ENCODE measurements around the gene SRGAP1.
"Not testable (repeated sequence)": the region's sequence is repeated elsewhere in the genome, so short reads cannot be mapped to it uniquely, and the experiment has no call there.

The SRGAP1 gene

DNA sequence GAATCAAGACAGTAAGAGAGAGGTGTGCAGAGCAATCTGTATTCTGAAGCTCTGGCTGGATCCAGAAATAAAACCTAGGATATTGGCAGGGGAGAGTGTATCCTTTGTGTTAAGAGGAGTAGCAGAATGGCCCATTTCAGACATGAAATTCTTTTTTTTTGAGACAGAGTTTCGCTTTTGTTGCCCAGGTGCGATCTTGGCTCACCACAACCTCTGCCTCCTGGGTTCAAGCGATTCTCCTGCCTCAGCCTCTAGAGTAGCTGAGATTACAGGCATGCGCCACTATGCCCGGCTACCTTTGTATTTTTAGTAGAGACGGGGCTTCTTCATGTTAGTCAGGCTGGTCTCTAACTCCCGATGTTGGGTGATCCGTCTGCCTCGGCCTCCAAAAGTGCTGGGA is 6.1 kb upstream of the SRGAP1 start:
- no peak for DNase-seq (ENCODE audit: low read depth)

DNA sequence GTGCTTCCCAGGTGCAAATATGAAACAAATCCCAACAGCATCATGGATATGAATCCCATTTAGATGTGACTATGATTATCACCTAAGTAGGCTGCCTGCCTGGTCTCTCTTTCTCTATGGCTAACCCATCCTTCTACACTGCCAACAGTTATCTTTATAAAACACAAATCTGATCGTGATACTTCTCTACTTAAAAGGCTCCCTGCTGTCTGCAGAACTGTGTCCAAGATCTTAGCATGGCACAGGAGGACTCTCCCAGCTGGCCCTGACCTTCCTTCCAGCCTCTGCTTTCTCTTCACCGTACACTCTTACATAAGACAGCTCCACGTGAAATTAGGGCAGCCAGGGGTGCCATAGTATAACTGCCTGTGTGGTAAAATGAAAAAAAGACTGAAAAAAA is 3.5 kb upstream of the SRGAP1 start:
- DNase-seq (ENCODE audit: low read depth) = no peak

DNA sequence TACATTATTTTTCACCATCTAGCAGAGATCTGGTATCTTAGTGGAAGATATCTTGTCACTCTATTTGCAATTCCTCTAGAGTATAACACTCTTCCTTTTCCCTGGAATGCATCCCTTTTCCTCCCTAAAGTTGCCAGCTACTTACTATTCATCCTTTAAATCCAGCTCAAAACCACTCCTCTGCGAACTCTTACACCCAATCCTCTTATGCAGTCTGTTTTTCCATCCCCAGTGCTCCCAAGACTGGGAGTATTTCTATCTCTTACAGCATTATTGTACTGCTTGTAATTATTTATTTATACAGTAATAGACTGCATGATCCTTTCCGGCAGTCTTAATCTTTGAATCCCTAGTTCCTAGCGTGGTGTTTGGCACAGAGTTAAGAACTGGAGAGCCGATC is 2.9 kb upstream of the SRGAP1 start:
- DNase-seq (ENCODE audit: low read depth) = no peak

DNA sequence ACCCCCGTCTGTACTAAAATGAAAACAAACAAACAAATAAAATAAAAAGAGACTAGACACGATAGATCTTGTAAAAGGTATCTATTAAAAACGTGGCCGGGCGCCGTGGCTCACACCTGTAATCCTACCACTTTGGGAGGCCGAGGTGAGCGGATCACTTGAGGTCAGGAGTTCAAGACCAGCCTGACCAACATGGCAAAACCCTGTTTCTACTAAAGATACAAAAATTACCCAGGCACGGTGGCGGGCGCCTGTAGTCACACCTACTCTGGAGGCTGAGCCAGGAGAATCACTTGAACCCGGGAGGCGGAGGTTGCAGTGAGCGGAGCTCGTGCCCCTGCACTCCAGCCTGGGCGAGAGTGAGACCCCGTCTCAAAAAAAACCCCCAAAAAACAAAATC is 1.8 kb upstream of the SRGAP1 start:
- not testable (repeated sequence) for DNase-seq (ENCODE audit: low read depth)

DNA sequence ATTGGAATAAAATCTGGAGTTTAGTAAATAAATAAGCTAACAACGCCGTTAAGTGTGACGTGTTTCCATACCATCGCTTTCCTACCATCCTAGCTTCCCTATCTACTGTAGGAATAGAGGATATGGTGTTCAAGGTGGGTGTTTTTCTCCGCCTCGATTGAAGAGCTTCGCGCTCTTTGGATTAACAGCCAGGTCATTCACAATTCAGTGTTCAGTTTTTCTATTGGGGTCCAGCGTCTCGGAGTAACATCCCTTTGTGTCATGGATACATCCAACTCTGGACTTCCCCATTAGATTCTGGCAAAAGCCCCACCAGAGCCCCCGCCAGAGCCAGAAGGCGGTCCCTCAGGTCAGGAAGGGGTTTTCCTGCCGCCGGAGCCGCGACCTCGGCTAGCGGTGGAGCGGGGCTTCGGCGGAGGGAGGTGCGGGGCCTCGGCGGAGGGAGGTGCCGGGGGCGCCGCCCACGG is 1.2 kb upstream of the SRGAP1 start:
- no peak for DNase-seq (ENCODE audit: low read depth)

DNA sequence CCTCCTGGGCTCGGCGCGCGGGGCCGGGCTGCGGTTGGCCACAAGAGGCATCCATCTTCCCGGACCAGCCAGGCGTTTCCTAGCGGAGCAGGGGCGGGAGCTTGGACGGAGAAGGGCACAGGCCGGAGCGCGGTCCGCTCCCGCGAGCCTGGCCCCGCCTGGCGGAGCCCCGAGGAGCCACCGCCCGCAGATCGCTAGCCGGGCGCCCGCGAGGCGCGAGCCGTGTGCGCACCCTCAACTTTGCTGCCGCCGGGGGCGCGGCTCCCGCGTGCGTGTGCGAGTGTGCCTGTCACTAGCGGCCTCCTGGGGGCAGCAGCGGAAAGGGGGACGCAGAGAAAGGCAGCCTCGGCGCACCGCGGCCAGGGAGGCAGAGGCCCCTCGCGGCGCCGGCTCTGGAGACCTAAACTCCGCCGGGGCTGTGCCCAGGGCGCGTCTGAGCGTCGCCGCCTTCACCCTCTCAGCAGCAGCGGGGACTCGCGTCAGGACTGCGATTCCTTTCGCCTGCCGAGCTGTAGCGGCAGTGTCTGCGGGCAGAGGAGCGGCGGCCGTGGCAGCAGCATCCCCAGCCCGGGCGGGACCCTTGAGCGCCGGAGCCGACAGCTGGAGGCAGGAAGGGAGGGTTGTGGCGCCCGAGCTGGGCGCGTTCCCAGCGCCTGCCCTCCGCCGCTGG is 644 bp upstream of the SRGAP1 start:
- DNase-seq (ENCODE audit: low read depth) = peak; percentile 38

DNA sequence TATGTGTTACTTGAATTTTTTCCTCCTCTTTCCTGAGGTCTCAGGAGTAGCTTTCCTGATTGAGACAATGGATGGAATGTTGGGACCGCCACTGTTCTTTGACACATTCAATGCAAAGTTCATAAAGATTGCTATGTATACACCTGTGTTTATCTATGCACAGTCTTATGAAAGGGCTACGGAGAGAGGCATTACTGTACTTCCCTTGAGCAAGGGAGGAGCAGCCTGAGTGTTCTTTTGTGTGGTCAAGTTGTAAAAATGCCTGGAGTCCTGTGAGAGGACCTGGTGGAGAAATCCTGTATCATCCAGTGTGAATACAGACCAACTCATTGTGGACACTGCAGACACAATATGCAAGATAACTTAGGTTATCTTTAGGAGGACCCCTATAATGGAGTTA is 1.2 kb downstream of the SRGAP1 start:
- no peak for DNase-seq (ENCODE audit: low read depth)

DNA sequence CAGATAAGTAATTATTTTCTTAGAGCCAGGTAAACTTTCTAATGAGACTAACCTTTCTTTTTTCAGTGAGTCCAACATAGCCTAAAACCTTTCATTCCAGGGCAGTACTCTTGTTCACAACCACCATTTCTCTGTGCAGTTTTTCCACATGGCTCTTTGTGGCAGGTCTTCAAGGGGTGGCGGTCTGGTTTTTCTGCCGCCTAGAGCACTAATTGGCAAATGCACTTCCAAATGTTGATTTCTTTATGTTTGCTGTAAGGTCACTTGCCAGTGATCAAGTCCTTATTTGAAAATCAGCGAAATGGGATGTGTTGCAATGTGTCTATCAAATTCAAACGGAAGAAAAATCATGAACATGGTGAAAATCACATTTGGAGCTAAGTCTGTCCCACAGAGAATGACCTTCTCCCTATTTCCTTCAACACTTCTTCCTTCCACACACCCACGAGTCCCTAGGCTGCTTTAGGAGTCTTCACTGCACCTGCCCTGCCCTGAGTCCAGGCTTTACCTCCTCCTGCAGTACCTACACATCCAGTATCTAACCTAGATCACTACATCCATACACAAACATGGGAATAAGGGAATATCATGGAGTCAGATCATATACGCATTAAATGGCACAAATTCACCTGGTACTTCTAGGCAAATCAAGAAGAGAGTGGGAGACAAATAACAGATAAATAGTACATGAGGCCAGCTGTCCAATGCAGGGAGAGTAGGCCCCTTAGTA is 1.9 kb downstream of the SRGAP1 start:
- DNase-seq (ENCODE audit: low read depth) = no peak

DNA sequence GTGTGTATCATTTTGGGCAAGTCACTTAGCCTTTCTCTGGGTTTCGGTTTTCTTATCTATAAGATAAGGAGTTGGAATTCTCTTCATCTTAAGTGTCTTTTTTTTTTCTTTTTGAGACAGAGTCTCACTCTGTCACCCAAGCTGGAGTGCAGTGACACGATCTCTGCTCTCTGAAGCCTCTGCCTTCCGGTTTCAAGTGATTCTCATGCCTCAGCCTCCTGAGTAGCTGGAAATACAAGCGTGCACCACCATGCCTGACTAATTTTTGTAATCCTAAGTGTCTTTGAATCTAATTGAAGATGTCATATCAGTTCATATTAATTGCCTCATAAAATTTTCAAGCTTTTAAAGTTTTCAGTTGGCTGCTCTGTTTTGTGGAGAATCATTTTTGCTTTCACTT is 4.0 kb downstream of the SRGAP1 start:
- DNase-seq (ENCODE audit: low read depth) = no peak

DNA sequence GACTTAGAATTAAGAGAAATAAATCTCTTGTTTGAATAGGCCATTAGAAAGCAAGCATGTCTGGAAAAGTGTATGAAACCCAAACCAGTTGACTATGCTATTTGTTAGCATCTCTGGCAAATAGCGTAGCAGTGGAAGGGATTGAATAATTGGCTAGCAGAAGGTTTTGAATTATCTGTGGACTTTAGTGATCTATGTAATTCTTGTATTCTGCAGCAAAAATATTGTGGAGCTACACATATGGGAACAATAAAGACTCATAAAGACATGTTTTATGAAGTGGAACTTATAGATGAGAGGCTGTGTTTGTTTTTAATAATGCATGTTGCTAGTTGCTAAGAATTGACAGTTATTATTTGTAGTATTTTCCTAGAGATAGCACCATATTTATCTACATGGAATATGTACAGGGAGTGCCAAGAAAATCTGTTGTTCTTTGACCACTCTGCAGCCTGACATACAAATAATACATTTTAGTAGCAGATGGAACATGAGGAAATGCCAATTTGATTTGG is 4.7 kb downstream of the SRGAP1 start:
- no peak for DNase-seq (ENCODE audit: low read depth)

DNA sequence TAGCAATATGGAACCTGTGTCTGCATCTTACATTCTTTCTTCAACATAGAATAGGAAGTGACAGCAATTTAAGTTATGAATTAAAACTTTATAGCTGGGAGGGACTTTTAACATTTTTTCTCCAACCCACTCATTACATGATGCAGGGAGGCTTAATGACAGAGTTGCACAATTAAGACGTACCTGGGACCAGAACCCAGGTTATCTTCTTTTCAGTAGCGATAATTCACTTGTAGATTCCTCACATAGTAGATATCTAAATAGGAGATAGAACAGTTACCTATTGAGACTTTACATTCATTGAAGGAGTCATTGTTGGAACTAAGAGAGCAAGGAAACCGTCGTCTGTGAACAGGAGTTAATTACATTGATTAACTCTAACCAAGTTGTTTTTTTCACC is 5.1 kb downstream of the SRGAP1 start:
- DNase-seq (ENCODE audit: low read depth) = no peak

DNA sequence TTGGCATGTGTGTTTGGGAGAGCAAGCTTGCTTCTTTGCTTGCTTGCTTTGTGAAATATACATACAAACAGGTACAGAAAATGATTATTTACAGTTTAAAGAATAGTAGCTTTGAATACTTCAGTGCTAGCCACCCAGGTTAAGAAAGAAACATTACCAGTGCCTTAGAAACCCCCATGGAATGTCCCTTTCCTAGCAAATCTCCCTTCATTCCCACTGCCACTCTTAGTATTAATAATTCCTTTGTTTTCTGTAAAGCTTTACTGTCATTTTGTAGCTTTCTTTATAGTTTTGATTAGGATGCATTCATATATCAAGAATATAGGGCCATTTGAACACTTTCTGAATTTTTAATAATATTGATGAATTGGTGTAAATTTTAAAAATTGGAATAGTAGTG is 9.5 kb downstream of the SRGAP1 start:
- DNase-seq (ENCODE audit: low read depth) = no peak

DNA sequence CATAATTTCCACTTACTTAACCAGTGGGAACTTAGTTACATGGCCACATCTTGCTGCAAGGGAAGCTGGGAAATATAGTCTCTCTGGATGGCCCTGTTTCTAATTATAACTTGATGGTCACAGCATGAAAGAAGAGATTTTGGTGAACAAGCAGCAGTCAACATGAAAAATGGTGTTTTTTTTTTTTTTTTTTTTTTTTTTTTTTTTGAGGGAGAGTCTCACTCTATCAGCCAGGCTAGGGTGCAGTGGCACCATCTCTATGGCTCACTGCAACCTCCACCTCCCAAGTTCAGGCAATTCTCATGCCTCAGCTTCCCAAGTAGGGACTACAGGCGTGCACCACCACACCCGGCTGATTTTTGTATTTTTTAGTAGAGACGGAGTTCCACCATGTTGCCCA is 10.8 kb downstream of the SRGAP1 start:
- no peak for DNase-seq (ENCODE audit: low read depth)

DNA sequence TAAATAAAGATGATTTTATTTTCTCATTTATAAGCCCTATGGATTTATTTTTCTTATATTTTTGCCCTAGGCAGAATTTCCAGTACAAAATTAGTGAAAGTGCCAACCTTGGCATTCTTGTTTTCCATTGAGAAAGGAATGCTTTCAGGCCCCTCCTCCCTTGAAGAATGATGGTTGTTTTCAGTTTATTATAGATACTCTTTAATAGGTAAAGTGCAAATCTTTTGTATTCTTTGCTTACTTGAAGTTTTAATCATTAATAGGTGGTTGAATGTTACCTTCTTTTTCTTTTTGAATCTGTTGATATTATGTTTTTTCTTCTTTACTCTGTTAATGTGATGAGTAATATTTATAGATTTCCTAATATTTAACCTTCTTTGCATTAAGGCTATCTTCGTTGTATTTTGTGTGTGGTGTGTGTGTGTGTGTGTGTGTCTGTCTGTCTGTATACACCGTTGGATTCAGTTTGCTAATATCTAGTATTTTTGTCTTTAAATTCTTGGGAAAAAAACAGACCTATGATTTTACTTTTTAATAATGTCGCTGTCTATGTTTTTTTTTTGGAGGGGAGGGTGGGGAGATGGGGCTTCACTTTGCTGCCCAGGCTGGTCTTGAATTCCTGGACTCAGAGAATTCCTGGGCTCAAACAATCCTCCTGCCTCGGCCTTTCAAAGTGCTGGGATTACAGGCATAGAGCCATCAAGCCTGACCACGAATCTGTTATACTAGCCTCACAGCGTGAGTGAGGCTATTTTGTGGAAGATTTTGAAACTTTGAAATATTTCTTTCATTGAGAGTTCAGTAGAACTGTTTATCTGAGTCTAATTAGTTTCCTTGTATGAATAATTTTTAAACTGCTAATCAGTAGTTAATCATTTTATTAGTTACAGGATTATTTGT is 13.5 kb downstream of the SRGAP1 start:
- no peak for DNase-seq (ENCODE audit: low read depth)

DNA sequence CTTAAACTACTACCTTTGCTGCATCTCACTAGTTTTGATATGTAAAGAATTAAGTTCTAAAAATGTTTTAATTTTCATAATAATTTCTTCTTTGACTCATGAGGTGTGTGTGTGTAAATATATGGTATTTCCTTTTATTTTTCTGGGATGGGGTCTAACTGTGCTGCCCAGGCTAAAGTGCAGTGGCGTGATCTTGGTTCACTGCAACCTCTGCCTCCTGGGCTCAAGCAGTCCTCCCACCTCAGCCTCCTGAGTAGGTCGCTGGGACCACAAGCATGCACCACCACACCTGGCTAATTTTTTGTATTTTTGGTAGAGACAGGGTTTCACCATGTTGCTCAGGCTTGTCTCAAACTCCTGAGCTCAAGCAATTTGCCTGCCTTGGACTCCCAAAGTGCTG is 15.4 kb downstream of the SRGAP1 start:
- not testable (repeated sequence) for DNase-seq (ENCODE audit: low read depth)

DNA sequence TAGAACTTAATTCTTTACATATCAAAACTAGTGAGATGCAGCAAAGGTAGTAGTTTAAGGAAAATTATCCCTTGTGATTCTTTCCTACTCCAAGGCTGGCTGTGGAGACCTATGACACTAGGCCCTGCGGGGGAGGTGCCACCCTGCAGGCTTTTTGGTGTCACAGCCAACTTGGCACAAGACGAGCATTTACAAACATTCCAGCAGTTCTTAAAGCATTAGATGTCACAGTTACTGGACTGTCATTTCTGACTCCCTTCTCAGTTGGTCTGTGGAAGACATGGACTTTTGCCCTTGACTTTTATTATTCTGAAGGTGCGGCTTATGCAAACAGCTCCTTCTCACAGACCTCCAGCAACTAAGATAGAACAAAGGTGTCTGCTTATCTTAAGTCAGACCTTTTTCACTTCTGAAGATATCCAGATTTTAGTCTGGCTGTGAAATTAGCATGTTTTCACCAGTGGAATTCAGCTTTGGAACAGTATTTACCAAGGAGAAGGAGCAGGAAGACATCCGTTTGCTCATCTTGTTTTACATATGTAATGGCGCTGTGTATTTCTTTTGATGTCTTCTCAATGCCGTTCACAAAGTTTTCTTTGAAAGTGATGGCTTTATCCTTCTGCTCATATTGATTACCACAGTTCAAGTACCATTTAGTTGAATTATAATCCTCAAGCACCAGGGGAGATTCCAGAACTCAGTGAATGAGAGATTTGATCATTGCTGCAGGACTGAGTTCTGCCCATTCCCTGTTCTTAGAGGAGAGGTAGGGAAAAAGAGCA is 17.9 kb downstream of the SRGAP1 start:
- DNase-seq (ENCODE audit: low read depth) = no peak

DNA sequence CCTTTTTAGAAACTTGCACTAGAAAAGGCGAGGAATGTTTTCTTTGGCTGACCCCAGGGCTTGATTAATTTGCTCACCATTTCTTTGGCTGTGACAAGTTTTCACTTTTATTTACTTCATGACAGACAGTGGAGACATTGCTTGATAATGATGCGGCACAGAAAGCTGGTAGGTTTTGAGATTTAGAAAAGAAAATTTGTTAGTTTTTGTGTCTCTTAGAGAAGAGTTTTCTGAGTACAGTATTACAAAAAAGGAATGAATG is 18.4 kb downstream of the SRGAP1 start:
- DNase-seq (ENCODE audit: low read depth) = no peak

DNA sequence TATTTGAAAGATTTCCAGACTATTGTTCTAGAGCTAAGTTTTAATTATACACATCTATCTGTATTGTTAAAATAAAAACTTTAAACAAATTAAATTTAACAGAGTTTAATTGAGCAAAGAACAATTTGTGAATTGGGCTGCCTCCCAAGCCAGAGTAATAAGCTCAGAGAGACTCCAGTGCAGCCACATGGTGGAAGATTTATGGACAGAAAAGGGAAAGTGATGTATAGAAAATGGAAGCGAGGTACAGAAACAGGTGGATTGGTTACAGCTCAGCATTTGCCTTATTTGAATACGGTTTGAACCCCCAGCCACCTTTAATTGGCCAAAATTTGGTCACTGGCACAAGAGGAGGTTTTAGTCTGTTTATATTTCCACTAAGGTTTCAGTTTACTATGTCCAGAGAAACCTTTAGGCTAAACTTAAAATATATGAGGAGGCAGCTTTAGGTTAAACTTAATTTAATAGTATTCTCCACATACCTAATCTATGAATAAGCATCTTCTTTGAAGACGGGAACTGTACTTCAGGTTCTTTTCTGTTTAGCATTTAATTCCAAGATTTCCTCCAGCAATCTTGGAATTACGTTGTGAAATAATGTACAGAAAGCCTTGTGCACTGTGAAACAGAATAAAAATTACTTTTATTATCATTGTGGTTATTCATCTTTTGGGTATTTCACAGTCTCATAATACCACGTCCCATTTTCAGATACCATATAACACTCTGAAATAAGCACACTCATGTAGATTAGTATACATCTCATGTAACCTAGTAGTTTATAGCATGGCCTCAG is 19.4 kb downstream of the SRGAP1 start:
- DNase-seq (ENCODE audit: low read depth) = no peak

DNA sequence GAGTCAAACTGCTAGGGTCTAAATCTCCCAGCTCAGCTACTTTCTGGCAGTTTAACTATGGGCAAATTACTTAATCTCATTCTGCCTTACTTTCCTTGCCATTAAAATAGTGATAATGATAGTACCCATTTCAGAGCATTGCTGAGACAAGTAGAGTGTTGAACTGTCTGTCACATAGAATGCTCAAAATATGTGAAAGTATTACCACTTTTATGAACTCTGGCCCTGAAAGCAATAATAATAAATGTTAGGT is 19.9 kb downstream of the SRGAP1 start:
- no peak for DNase-seq (ENCODE audit: low read depth)

DNA sequence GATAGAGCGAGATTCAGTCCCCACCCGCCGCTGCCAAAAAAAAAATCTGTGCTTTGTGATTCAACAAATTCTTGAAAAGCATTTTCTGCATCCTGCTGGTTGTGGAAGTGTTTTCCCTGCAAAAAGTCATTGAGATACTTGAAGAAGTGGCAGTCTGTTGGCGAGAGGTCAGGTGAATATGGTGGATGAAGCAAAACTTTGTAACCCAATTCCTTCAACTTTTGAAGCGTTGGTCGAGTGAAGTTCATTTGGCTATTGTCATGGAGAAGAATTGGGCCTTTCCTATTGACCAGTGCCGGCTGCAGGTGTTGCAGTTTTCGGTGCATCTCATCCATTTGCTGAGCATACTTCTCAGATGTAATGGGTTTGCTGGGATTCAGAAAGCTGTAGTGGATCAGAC is 20.9 kb downstream of the SRGAP1 start:
- no peak for DNase-seq (ENCODE audit: low read depth)

DNA sequence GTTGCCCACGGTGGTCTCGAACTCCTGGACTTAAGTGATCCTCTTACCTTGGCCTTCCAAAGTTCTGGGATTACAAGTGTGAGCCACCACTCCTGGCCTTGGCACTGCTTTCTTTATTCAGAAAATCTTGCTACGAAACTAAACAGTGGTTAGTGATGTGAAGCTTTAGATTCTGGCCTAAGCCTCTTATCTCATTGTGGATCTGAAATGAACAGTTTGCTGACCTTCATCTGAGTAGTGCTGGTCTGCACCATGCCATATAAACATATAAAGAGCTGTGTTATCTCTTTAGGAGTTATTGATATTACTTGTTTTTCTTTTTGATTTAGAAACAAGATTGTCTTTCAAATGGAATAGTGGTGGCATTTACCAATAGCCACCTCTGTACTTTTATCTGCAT is 22.6 kb downstream of the SRGAP1 start:
- no peak for DNase-seq (ENCODE audit: low read depth)

DNA sequence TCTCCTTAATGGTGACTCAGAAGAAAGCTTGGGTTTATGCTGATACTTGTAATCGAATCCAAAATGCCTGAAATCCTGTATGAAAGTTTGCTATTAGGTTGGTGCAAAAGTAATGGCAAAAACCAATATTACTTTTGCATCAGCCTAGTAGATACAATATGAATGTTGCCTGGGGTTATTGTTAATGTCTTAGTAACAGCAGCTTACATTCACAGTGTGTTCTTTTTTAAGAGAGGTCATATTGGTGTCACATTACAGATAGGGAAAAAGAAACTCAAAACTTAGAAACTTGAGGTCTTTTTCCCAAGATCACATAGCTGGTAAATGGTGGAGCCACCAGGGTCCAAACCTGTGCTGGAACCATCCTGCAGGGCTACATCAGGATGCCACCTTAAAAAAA is 25.2 kb downstream of the SRGAP1 start:
- DNase-seq (ENCODE audit: low read depth) = no peak

Measured in stimulated activated CD8-positive, alpha-beta memory T cell treated with anti-CD3 and anti-CD28 coated beads, Interleukin-15, amount 100 ng/mL, for 24 hours (primary cell).